ENCODE results near the gene ANKRD31.

The ANKRD31 gene

GRCh38 chr5:75282581-75282980 lies 45.9 kb upstream of the ANKRD31 start:
- TF ChIP-seq, protein P1, sequence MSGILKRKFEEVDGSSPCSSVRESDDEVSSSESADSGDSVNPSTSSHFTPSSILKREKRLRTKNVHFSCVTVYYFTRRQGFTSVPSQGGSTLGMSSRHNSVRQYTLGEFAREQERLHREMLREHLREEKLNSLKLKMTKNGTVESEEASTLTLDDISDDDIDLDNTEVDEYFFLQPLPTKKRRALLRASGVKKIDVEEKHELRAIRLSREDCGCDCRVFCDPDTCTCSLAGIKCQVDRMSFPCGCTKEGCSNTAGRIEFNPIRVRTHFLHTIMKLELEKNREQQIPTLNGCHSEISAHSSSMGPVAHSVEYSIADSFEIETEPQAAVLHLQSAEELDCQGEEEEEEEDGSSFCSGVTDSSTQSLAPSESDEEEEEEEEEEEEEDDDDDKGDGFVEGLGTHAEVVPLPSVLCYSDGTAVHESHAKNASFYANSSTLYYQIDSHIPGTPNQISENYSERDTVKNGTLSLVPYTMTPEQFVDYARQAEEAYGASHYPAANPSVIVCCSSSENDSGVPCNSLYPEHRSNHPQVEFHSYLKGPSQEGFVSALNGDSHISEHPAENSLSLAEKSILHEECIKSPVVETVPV (CRISPR knock-in tag; IDR thresholded peaks at IDR 0.05), result no peak
- no peak for TF ChIP-seq CSDC2 (CRISPR knock-in tag; IDR thresholded peaks at IDR 0.05)
- no peak for TF ChIP-seq ZNF8 (CRISPR knock-in tag; IDR thresholded peaks at IDR 0.05)
- TF ChIP-seq GLIS3 (CRISPR knock-in tag; IDR thresholded peaks at IDR 0.05), result no peak
- no peak for TF ChIP-seq TOX (CRISPR knock-in tag; IDR thresholded peaks at IDR 0.05; ENCODE audit: borderline replicate concordance)
- TF ChIP-seq PPARA (CRISPR knock-in tag; IDR thresholded peaks at IDR 0.05; ENCODE audit: borderline replicate concordance), result no peak
- TF ChIP-seq, protein P2, sequence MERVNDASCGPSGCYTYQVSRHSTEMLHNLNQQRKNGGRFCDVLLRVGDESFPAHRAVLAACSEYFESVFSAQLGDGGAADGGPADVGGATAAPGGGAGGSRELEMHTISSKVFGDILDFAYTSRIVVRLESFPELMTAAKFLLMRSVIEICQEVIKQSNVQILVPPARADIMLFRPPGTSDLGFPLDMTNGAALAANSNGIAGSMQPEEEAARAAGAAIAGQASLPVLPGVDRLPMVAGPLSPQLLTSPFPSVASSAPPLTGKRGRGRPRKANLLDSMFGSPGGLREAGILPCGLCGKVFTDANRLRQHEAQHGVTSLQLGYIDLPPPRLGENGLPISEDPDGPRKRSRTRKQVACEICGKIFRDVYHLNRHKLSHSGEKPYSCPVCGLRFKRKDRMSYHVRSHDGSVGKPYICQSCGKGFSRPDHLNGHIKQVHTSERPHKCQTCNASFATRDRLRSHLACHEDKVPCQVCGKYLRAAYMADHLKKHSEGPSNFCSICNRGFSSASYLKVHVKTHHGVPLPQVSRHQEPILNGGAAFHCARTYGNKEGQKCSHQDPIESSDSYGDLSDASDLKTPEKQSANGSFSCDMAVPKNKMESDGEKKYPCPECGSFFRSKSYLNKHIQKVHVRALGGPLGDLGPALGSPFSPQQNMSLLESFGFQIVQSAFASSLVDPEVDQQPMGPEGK (CRISPR knock-in tag; IDR thresholded peaks at IDR 0.05; ENCODE audit: borderline replicate concordance), result no peak
- TF ChIP-seq RARB (CRISPR knock-in tag; IDR thresholded peaks at IDR 0.05), result no peak
- no peak for TF ChIP-seq ESRRG (CRISPR knock-in tag; IDR thresholded peaks at IDR 0.05)
- TF ChIP-seq ZC3H10 (CRISPR knock-in tag; IDR thresholded peaks at IDR 0.05), result no peak
- TF ChIP-seq TSHZ2 (CRISPR knock-in tag; IDR thresholded peaks at IDR 0.05), result no peak
- TF ChIP-seq BACH2 (CRISPR knock-in tag; IDR thresholded peaks at IDR 0.05; ENCODE audit: borderline replicate concordance), result no peak
- no peak for TF ChIP-seq OSR1 (CRISPR knock-in tag; IDR thresholded peaks at IDR 0.05)
- TF ChIP-seq, protein P3, sequence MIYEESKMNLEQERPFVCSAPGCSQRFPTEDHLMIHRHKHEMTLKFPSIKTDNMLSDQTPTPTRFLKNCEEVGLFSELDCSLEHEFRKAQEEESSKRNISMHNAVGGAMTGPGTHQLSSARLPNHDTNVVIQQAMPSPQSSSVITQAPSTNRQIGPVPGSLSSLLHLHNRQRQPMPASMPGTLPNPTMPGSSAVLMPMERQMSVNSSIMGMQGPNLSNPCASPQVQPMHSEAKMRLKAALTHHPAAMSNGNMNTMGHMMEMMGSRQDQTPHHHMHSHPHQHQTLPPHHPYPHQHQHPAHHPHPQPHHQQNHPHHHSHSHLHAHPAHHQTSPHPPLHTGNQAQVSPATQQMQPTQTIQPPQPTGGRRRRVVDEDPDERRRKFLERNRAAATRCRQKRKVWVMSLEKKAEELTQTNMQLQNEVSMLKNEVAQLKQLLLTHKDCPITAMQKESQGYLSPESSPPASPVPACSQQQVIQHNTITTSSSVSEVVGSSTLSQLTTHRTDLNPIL (CRISPR knock-in tag; IDR thresholded peaks at IDR 0.05; ENCODE audit: low read depth), result no peak
- TF ChIP-seq SNAI2 (CRISPR knock-in tag; IDR thresholded peaks at IDR 0.05), result no peak
- TF ChIP-seq ZFP3 (CRISPR knock-in tag; IDR thresholded peaks at IDR 0.05), result no peak
- TF ChIP-seq ZNF565 (CRISPR knock-in tag; conservative IDR thresholded peaks at IDR 0.05; ENCODE audit: low read depth), result no peak
- TF ChIP-seq ISL1 (CRISPR knock-in tag; IDR thresholded peaks at IDR 0.05), result no peak
- TF ChIP-seq, protein P4, sequence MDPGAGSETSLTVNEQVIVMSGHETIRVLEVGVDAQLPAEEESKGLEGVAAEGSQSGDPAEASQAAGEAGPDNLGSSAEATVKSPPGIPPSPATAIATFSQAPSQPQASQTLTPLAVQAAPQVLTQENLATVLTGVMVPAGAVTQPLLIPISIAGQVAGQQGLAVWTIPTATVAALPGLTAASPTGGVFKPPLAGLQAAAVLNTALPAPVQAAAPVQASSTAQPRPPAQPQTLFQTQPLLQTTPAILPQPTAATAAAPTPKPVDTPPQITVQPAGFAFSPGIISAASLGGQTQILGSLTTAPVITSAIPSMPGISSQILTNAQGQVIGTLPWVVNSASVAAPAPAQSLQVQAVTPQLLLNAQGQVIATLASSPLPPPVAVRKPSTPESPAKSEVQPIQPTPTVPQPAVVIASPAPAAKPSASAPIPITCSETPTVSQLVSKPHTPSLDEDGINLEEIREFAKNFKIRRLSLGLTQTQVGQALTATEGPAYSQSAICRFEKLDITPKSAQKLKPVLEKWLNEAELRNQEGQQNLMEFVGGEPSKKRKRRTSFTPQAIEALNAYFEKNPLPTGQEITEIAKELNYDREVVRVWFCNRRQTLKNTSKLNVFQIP (CRISPR knock-in tag; IDR thresholded peaks at IDR 0.05; ENCODE audit: borderline replicate concordance, low read depth), result no peak
- TF ChIP-seq TCF4 (CRISPR knock-in tag; IDR thresholded peaks at IDR 0.05; ENCODE audit: borderline replicate concordance), result no peak
- ATAC-seq, result no peak

- TF ChIP-seq TCF4 (CRISPR knock-in tag; IDR thresholded peaks at IDR 0.05; ENCODE audit: borderline replicate concordance) (no peak), ISL1 (CRISPR knock-in tag; IDR thresholded peaks at IDR 0.05) (no peak), SNAI2 (CRISPR knock-in tag; IDR thresholded peaks at IDR 0.05) (no peak), OSR1 (CRISPR knock-in tag; IDR thresholded peaks at IDR 0.05) (no peak), GLIS3 (CRISPR knock-in tag; IDR thresholded peaks at IDR 0.05) (no peak), RARB (CRISPR knock-in tag; IDR thresholded peaks at IDR 0.05) (no peak), ZNF70 (CRISPR knock-in tag; IDR thresholded peaks at IDR 0.05) (no peak), ESRRG (CRISPR knock-in tag; IDR thresholded peaks at IDR 0.05) (no peak), ZFP3 (CRISPR knock-in tag; IDR thresholded peaks at IDR 0.05) (no peak), BACH2 (CRISPR knock-in tag; IDR thresholded peaks at IDR 0.05; ENCODE audit: borderline replicate concordance) (no peak), ZFP30 (CRISPR knock-in tag; IDR thresholded peaks at IDR 0.05) (no peak), CSDC2 (CRISPR knock-in tag; IDR thresholded peaks at IDR 0.05) (no peak)
- TF ChIP-seq, protein P2 (CRISPR knock-in tag; IDR thresholded peaks at IDR 0.05; ENCODE audit: borderline replicate concordance), result no peak
- TF ChIP-seq, protein P3 (CRISPR knock-in tag; IDR thresholded peaks at IDR 0.05; ENCODE audit: low read depth), result no peak
- TF ChIP-seq, protein P1 (CRISPR knock-in tag; IDR thresholded peaks at IDR 0.05), result no peak
- no peak for ATAC-seq
These were observed 45.2 kb upstream of the ANKRD31 start for GRCh38 chr5:75281716-75282465.
